ENCODE results near the gene CABLES2. TPM values are rescaled to one million over a fixed set of nuclear protein-coding genes. Genes with fewer than 3 reads are reported as not detected.

The CABLES2 gene
- total RNA-seq, 1 experiment from 2014 or later = 8.9 TPM

DNA sequence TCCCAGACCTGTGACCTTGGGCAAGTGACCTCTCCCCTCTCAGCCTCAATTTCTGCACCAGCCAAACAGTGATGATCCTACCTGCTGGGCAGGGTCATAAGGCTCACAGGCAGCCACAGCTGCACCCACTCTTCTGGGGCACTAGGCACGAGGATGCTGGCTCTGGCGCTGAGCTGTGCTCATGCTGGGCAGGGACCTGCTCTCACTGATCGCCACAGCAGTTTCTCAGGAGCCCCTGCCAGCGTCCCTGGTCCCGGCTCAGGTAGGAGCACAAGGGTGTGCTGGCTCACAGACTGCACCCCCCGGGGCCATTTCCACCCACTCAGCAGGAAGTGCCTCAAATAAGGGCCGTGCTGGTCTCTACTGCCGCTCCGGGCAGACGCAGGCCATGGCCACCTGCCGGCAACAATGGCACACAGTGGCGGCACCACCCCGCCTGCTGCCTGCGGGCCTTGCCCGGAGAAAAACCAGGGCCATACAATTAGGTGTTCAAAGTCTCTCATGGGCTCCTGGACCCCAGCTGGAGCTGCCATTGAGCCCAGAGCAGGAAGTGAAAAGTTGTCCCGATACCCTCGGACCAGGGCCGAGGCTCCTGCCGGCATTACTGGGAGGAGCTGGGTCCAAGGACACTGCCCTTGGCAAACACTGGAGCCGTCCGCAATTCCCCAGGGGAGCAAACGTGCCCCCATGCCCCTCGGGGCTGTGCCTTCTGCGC is 4.6 kb upstream of the CABLES2 start:
- no peak overlapping the region for H3K9ac ChIP-seq (ENCODE audit: low read length)
- CTCF ChIA-PET = interaction anchor here (1.3 to 2.7 kb wide), 4 partner anchors 22 to 380 kb away, joined by 3 to 20 read pairs (median 9); partner anchors contain the start of gene ADRM1
- POLR2A ChIA-PET = no interaction called here
- H4K20me1 ChIP-seq (ENCODE audit: insufficient read depth) = no peaks in the 10 kb centered on the region
- DNase-seq (ENCODE audit: low read depth, low spot score) (no peak), ATAC-seq (no peak)
- H3K36me3 ChIP-seq (ENCODE audit: control insufficient read depth in 1 of 2, insufficient read depth in 2 of 2, low read length in 2 of 2) = no peaks in the 10 kb centered on the region
- no peak overlapping the region for H3K27ac ChIP-seq (ENCODE audit: low read depth, low read length)
- BruUV-seq (replicated peaks) = no TSS peak
- TF ChIP-seq EZH2phosphoT487 (IDR thresholded peaks at IDR 0.05; ENCODE audit: borderline replicate concordance) (no peak), SRF (IDR thresholded peaks at IDR 0.05; ENCODE audit: low read depth) (no peak), ZFX (IDR thresholded peaks at IDR 0.05) (no peak), CBX3 (IDR thresholded peaks at IDR 0.05; ENCODE audit: low read depth) (no peak), YY1 (IDR thresholded peaks at IDR 0.05; ENCODE audit: extremely low read depth, insufficient replicate concordance, low read depth, low read length) (no peak), TCF7L2 (IDR thresholded peaks at IDR 0.05; ENCODE audit: borderline replicate concordance, extremely low read depth, insufficient read depth, insufficient read length) (no peak), EZH2 (IDR thresholded peaks at IDR 0.05) (no peak), SIN3A (IDR thresholded peaks at IDR 0.05; ENCODE audit: low read depth) (no peak), POLR2A (IDR thresholded peaks at IDR 0.05; ENCODE audit: borderline replicate concordance, extremely low read depth, insufficient read depth, insufficient read length) (no peak), CEBPB (IDR thresholded peaks at IDR 0.05; ENCODE audit: low read depth) (no peak), FOSL1 (IDR thresholded peaks at IDR 0.05; ENCODE audit: low read depth) (no peak), ELF1 (IDR thresholded peaks at IDR 0.05; ENCODE audit: borderline replicate concordance, low read depth) (no peak), ZNF274 (IDR thresholded peaks at IDR 0.05; ENCODE audit: low read depth, low read length) (no peak)
- TF ChIP-seq, protein P1, sequence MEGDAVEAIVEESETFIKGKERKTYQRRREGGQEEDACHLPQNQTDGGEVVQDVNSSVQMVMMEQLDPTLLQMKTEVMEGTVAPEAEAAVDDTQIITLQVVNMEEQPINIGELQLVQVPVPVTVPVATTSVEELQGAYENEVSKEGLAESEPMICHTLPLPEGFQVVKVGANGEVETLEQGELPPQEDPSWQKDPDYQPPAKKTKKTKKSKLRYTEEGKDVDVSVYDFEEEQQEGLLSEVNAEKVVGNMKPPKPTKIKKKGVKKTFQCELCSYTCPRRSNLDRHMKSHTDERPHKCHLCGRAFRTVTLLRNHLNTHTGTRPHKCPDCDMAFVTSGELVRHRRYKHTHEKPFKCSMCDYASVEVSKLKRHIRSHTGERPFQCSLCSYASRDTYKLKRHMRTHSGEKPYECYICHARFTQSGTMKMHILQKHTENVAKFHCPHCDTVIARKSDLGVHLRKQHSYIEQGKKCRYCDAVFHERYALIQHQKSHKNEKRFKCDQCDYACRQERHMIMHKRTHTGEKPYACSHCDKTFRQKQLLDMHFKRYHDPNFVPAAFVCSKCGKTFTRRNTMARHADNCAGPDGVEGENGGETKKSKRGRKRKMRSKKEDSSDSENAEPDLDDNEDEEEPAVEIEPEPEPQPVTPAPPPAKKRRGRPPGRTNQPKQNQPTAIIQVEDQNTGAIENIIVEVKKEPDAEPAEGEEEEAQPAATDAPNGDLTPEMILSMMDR (IDR thresholded peaks at IDR 0.05 in 2 of 3, conservative IDR thresholded peaks at IDR 0.05 in 1 of 3; ENCODE audit: borderline replicate concordance in 1 of 3, insufficient read depth in 1 of 3, low read depth in 2 of 3, low read length in 2 of 3) = no peak
- TF ChIP-seq, protein P2, sequence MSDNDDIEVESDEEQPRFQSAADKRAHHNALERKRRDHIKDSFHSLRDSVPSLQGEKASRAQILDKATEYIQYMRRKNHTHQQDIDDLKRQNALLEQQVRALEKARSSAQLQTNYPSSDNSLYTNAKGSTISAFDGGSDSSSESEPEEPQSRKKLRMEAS (IDR thresholded peaks at IDR 0.05) = no peak
- TF ChIP-seq, protein P3, sequence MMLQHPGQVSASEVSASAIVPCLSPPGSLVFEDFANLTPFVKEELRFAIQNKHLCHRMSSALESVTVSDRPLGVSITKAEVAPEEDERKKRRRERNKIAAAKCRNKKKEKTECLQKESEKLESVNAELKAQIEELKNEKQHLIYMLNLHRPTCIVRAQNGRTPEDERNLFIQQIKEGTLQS (IDR thresholded peaks at IDR 0.05) = no peak
- RAD21 ChIA-PET (ENCODE audit: low non-redundant PET in 1 of 2, low total read pairs in 2 of 2, uncharacterized antibody in 2 of 2, unreplicated experiment in 2 of 2) = interaction anchor here in 1 of 2 experiments (1.2 kb wide), 1 partner anchor 16 kb away, joined by 3 read pairs; the partner anchor contains the start of gene RBBP8NL
- no peak overlapping the region for H3K4me3 ChIP-seq (replicated peaks in 1 of 2; ENCODE audit: low read depth in 1 of 2, low read length in 2 of 2)
- H3K4me2 ChIP-seq (ENCODE audit: low read length) = no peak overlapping the region
- no peaks in the 10 kb centered on the region for H3K9me2 ChIP-seq (ENCODE audit: insufficient read depth)
- H3K27me3 ChIP-seq (ENCODE audit: insufficient read depth, low read length) = no peaks in the 10 kb centered on the region
- peaks cover 21 to 26% of the 10 kb centered on the region in 2 experiments for H3K4me1 ChIP-seq (ENCODE audit: control insufficient read depth in 1 of 2, insufficient read depth in 2 of 2, low read length in 2 of 2)
- no peak overlapping the region for H2AFZ ChIP-seq (ENCODE audit: low read depth, low read length, poor library complexity, severe bottlenecking)
- H3K9me3 ChIP-seq (ENCODE audit: control insufficient read depth in 1 of 2, insufficient read depth in 1 of 2, low read depth in 1 of 2, low read length in 2 of 2) = no peaks in the 10 kb centered on the region
- H3K79me2 ChIP-seq (ENCODE audit: insufficient read depth, low read length) = peaks cover under 1% of the 10 kb centered on the region; the same call in 1 of the 2 replicates
- intact Hi-C loops (cut with micrococcal nuclease) = loop anchor here (2.0 kb wide), 1 partner anchor 85 kb away; no protein-coding TSS in a partner anchor
